Urinary bladder (tissue), 4 donors: ENCODE results near the gene NOBOX. TPM values are rescaled to one million over a fixed set of nuclear protein-coding genes. Genes with fewer than 3 reads are reported as not detected.
A peak's percentile ranks its signal among the peaks of the same experiment; 100 is the strongest.
"Not testable (repeated sequence)": the region's sequence is repeated elsewhere in the genome, so short reads cannot be mapped to it uniquely, and the experiment has no call there.

Experiments used
- DNase-seq: peaks from one replicate; pipeline ENCODE4 v3.0.0-alpha.2; 2015; ENCODE audit errors: extremely low spot score
- H3K27ac ChIP-seq: one replicate; pipeline ENCODE4 v1.5.1; 2013; ENCODE audit warnings: low read depth, mild to moderate bottlenecking, moderate library complexity
- H3K36me3 ChIP-seq: one replicate; pipeline ENCODE4 v1.6.1; 2013; ENCODE audit warnings: mild to moderate bottlenecking, moderate library complexity; ENCODE audit not compliant: insufficient read depth
- H3K4me1 ChIP-seq: one replicate; pipeline ENCODE4 v1.6.1; 2013; ENCODE audit warnings: mild to moderate bottlenecking, moderate library complexity; ENCODE audit not compliant: insufficient read depth
- H3K4me3 ChIP-seq: one replicate; pipeline ENCODE4 v1.5.1; 2013; ENCODE audit warnings: low read depth, low read length
- WGBS: extraction: QIAGEN DNeasy Blood & Tissue Kit; methylation state at CpG from one replicate; pipeline ENCODE4 v1.1.7; 2013; 5-methylcytosine and 5-hydroxymethylcytosine counted together
- polyA plus RNA-seq: library from polyadenylated mRNA; stranded (reverse); fragments of 200-250 nt; gene quantifications from one replicate; pipeline ENCODE4 v1.2.3, GENCODE V29; 2013
- total RNA-seq: library from RNA; depleted of rRNA; stranded (reverse); fragments of >200 nt; gene quantifications from one replicate; pipeline ENCODE4 v1.2.3, GENCODE V29; 2014
- donor health status: healthy with polysubstance abuse.
- donor health status: healthy.

NOBOX gene
- total RNA-seq (not detected), polyA plus RNA-seq (not detected)

DNA sequence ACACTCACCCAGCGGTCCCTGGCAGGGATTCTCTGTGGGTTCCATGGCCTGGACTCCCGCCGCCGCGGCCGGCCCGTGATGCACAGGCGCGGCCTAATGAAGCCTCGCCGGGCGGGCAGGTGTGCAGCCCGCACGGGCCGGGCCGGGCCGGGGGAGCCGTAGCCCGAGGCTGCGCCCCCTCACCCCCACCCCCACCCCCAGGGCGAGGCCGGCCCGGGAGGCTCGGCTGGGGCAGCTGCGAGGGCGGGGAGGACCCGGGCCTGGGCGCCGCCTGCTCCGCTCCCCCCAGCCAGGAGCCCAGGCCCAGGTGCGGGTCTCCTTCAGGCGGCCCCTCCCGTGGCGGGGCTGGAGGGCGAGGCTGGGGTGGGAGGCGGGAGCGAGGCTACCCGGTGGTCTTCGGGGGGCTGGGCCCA lies at the start of gene NOBOX:
Gene NOBOX (minus strand): TSS at position 45 of the 413 bp plus-strand sequence.
- WGBS, result 95% methylated on average over 39 of the region's 39 CpGs
- H3K27ac ChIP-seq, result no peak within 1 kb of the TSS
- H3K4me1 ChIP-seq, result no peaks in the 10 kb centered on the region
- DNase-seq, result no peak
- no peaks in the 10 kb centered on the region for H3K36me3 ChIP-seq
- no peak within 1 kb of the TSS for H3K4me3 ChIP-seq

DNA sequence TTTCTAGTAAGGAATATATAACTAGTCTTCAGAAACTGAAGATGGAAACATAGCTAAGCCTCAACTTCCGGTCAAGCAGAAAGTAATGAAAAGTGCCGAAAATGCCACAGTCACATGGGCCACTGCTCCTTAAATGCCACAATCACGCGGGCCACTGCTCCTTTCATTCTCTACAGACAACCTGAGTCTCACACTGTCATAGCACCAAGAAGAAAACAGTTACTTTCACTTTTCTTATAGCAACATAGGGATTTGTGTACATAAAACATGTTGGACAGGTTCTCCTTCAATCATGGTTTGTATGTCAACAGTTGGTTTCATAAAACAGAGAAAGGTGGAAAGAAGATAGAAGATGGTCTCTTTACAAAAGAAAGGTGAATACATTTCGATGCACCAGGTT lies 48.6 kb upstream of the NOBOX start:
- H3K4me1 ChIP-seq, result no peaks in the 10 kb centered on the region
- no peak overlapping the region for H3K27ac ChIP-seq
- no peaks in the 10 kb centered on the region for H3K36me3 ChIP-seq
- H3K4me3 ChIP-seq, result no peak overlapping the region
- 90% methylated on average over 5 of the region's 5 CpGs for WGBS
- DNase-seq, result no peak

DNA sequence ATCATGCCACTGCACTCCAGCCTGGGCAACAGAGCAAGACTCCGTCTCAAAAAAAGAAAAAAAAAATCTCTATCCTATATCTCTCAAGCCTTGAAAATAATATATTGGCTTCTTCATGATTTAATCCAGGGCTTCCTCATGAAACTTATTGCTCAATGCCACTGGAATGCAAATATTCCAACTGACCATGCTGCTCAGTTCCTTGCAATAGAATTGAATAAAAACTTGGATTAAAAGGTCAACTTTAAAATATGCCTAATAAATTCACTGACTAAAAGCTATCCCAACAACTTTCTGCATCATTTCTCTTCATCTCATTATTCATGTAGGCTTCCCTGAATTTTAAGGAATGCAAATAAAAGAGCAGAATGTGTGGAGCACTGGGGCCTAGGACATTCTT lies 42.1 kb upstream of the NOBOX start:
- H3K4me3 ChIP-seq, result no peak overlapping the region
- 46% methylated on average over 1 of the region's 1 CpG for WGBS

DNA sequence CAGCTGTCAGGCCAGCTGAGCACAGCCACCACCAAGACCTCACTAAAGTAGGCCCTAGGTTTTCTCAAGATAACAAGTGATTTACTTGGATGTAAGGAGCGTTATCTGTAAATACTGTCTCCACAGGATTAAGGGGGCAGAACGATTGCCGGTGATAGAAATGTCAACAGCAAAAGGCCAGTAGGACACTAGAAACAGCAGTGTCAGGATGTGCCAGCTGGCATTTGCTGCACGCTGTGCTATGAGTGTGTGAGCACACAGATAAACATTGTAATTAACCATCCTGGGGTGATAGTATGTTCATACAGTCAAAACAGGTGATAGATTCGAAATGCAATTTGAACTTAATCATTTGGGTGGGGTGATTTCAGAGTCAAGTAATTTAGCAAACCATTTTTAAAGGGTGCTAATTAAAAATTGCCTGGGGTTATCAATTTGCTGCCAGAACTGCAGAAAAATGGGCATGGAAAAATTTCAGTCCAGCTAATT lies 36.3 kb upstream of the NOBOX start:
- WGBS, result 28% methylated on average over 5 of the region's 5 CpGs
- H3K36me3 ChIP-seq, result no peaks in the 10 kb centered on the region
- H3K4me1 ChIP-seq, result no peaks in the 10 kb centered on the region
- H3K27ac ChIP-seq, result no peak overlapping the region
- DNase-seq, result no peak
- H3K4me3 ChIP-seq, result no peak overlapping the region

More for the DNA sequence above, 42.1 kb upstream of the NOBOX start:
- Histone ChIP-seq H3K4me1 (no peaks in the 10 kb centered on the region), H3K27ac (no peak overlapping the region), H3K36me3 (no peaks in the 10 kb centered on the region)
- no peak for DNase-seq

DNA sequence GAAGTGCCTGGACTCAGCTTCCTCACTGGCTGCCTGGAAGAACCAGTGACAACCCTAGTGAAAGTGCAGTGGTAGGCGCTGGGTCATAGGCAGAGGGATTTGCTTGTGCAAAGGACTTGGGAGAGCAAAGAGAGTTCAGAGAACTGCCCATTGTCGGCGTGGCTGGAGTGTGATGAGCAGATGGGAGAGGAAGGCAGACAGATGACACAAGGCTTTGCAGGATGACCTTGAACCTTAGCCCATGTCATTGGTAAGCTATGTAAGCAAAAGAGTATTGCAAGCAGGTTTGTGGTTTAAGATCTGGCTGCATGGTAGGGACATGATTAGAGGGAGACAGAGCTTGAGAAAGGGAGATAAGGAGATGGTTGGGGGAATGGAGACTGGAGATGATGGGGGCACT lies 35.3 kb upstream of the NOBOX start:
- WGBS, result 92% methylated on average over 3 of the region's 3 CpGs
- DNase-seq, result no peak
- Histone ChIP-seq H3K27ac (no peak overlapping the region), H3K4me1 (no peaks in the 10 kb centered on the region), H3K36me3 (no peaks in the 10 kb centered on the region), H3K4me3 (no peak overlapping the region)

DNA sequence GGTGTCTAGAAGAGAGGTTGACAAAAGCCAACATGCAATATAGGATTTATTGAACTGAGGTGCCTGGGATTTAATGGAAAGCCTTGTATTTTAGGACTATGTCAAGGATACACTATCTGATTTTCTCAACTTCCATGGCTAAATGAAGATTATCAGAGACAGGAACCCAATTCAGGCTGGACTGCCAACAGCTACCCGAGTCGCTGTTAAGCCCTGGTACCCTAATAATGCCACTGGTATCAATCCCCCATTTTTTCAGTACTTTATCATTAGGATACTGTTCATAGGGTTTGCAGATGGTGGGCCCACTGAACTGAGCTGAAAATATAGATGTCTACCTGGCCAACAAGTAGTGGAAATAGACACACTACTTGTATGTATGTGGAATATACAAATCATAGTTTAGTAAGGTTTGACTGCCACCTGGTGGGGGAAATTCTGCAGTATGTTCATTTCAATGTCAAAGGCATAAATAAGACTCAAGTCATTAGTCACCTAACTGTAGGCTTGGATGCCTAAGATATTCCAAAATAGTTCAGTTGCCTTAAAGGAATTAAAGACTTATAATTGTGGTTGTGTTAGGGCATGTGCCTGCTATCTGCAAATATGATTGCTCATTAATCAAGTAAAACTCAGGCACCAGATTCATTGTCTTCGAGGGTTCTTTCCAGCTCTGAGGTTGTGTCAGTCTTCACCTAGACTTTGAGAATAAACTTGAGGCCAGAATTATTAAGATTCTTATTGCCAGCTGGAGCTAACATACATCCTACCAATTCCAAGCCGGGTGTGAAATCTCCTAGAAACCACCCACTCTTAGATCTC lies 34.1 kb upstream of the NOBOX start:
- peak; percentile 55 for DNase-seq
- H3K27ac ChIP-seq, result no peak overlapping the region
- WGBS, result 87% methylated on average over 4 of the region's 4 CpGs
- no peaks in the 10 kb centered on the region for H3K36me3 ChIP-seq
- H3K4me1 ChIP-seq, result no peaks in the 10 kb centered on the region
- no peak overlapping the region for H3K4me3 ChIP-seq

DNA sequence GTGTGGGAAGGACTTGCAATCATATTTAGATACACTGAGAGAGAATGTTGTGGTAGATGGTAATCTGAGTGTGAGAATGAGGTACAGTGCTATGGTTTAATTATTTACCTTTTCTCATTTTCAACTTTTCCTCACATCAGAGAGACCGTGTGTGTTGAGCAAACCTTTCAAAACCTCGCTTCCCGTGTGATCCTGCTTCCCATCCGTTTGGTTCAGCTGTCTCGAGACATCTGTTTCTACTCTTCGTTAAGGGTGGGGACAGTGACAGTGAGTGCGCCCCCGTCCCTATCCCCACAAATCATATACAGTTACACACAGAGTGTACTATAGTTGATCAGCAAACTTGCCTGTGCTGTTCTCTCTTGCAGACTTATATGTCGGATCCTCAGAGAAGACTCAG lies 33.0 kb upstream of the NOBOX start:
- no peak for DNase-seq
- no peaks in the 10 kb centered on the region for H3K36me3 ChIP-seq
- H3K4me3 ChIP-seq, result no peak overlapping the region
- 63% methylated on average over 9 of the region's 9 CpGs for WGBS
- no peaks in the 10 kb centered on the region for H3K4me1 ChIP-seq
- no peak overlapping the region for H3K27ac ChIP-seq

DNA sequence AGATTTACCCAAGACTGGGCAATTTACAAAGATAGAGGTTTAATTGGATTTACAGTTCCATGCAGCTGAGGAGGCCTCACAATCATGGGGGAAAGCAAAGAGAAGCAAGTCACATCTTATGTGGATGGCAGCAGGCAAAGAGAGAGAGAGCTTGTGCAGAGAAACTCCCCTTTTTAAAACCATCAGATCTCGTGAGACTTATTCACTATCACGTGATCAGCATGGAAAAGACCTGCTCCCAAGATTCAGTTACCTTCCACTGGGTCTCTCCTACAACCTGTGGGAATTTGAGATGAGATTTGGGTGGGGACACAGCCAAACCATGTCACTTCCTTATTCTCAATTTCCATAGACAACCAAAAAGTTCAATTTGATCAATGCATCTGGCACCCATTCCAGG lies 24.9 kb upstream of the NOBOX start:
- 80% methylated on average over 2 of the region's 2 CpGs for WGBS
- Histone ChIP-seq H3K4me1 (no peaks in the 10 kb centered on the region), H3K36me3 (no peaks in the 10 kb centered on the region), H3K4me3 (no peak overlapping the region), H3K27ac (no peak overlapping the region)
- DNase-seq, result no peak

DNA sequence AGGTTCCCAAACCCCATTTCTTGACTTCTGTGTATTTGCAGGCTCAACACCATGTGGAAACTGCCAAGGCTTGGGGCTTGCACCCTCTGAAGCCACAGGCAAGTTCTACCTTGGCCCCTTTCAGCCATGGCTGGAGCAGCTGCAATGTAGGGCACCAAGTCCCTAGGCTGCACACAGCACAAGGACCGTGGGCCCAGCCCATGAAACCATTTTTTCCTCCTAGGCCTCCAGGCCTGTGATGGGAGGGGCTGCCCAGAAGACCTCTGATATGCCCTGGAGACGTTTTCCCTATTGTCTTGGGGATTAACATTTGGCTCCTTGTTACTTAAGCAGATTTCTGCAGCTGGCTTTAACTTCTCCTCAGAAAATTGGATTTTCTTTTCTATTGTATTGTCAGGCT lies 24.0 kb upstream of the NOBOX start:
- WGBS, result 47% methylated on average over 2 of the region's 2 CpGs
- H3K4me1 ChIP-seq, H3K4me3 ChIP-seq, H3K27ac ChIP-seq, H3K36me3 ChIP-seq, DNase-seq: not testable (repeated sequence)

DNA sequence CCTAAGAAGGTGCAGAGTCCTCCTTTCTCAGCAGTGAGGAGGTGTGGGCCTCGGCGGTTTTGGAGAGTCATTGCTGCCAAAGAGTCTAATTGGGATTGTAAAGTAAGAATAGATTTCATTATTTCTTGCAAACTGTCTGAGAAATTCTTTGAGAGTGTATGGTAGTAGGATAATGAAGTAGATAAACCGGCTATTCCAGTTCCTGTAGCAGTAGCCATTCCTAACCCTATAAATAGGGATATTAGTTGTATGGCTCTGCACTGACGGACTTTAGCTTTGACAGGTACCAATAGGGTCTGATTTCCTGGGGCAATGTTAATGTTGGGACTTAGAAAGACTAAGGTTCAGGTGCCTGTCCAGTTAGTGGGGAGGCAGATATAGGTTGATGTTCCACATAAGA lies 15.4 kb upstream of the NOBOX start:
- H3K4me1 ChIP-seq, H3K36me3 ChIP-seq, H3K27ac ChIP-seq, DNase-seq, H3K4me3 ChIP-seq: not testable (repeated sequence)
- WGBS, result 86% methylated on average over 4 of the region's 4 CpGs

DNA sequence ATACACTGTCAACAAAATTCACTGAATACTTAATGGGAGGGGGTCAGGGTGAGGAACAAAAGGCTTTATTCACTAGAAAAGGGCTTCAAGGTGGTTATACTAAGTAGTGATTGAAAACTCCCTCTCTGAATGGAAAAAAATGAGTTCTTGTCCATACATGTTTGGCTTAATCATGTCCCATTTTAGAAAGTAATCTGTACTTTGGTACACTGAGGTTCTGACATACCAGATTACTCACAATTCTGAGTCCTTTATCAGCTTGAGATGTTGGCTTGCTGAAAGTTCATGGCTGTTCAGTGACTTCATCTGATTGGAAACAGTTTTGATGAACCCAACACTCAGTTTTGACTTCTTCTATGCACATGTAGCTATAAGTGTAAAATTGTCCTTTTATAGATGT lies 12.8 kb upstream of the NOBOX start:
- Histone ChIP-seq H3K4me3 (no peak overlapping the region), H3K4me1 (no peaks in the 10 kb centered on the region), H3K36me3 (no peaks in the 10 kb centered on the region), H3K27ac (no peak overlapping the region)
- no peak for DNase-seq

DNA sequence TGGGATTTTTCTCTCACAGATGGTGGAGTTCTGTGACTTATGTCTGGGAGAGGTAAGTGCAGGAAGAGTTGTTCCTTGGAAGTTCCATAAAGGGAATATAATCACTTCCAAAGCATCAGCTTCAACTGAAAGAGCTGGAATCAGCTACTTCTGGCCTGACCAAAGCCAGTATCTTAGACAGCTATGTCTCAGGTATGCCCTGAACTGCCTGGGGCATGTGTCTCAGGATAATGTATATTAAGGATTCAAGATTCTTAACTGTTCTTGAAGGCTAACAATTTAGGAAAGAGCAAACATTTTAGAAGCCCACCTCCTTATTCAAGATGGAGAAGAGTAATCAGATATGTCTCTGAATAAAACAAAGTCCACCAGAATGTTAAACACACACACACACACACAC lies 12.4 kb upstream of the NOBOX start:
- Histone ChIP-seq H3K4me3 (no peak overlapping the region), H3K36me3 (no peaks in the 10 kb centered on the region), H3K27ac (no peak overlapping the region), H3K4me1 (no peaks in the 10 kb centered on the region)
- no peak for DNase-seq

DNA sequence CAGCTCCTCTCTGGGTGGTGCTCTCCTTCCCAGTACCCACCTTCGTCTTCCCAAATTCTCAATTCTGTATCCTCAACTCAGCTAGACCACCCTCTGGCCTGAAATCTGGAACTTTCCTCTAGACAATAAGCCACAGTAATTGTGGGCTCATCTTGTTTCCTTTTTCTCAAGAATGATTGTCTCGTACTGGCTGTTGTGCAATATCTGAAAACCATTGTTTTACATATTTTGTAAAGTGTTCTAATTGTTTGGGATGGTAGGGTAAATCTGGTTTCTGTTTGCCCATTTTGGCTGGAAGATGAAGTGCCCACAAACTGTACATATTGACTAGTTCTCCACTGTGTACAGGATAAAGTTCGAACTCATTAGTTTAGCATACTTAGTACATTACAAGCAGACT lies 11.3 kb upstream of the NOBOX start:
- Histone ChIP-seq H3K36me3 (no peaks in the 10 kb centered on the region), H3K27ac (no peak overlapping the region), H3K4me1 (no peaks in the 10 kb centered on the region), H3K4me3 (no peak overlapping the region)
- DNase-seq, result no peak
- 84% methylated on average over 3 of the region's 3 CpGs for WGBS

DNA sequence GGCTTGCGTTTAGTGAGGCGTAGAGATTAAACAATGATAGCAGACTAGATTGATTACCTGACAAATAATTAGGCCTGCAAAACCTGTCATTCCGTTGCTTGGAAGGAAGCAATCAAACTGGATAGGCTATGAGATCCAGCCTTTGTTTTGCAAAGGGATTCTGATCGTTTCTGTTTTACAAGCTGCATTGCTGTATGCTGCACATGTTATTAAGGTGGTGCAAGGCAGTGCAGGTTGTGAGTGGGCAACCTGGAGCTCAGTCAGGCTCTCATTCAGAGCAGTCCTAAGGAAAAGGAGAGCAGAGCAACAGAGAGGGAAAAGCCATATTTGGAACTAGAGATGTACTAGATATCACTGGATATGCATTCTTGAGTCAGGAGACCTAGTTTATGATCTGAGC lies 6.9 kb upstream of the NOBOX start:
- H3K4me3 ChIP-seq, result no peak overlapping the region
- 22% methylated on average over 4 of the region's 4 CpGs for WGBS
- no peaks in the 10 kb centered on the region for H3K4me1 ChIP-seq
- DNase-seq, result no peak
- H3K36me3 ChIP-seq, result no peaks in the 10 kb centered on the region
- no peak overlapping the region for H3K27ac ChIP-seq
